ENCODE results near the gene CHAF1A.

GRCh38 chr19:4358709-4359626 lies 43.5 kb upstream of the CHAF1A start:
- TF ChIP-seq CTCF (IDR thresholded peaks at IDR 0.05) (no peak), POLR2A (IDR thresholded peaks at IDR 0.05) (no peak)

Measured in tibial nerve (tissue), 3 donors.